Mesenchymal stem cell (in vitro differentiated cells and primary cell): ENCODE measurements around the gene TMEM47.

ENCODE experiments used
- DNase-seq: peaks from one replicate; pipeline ENCODE4 v3.0.0-alpha.2; 2013
- H2AFZ ChIP-seq: one replicate; pipeline ENCODE4 v1.6.1; 2013; ENCODE audit warnings: low read depth, mild to moderate bottlenecking, control low read depth, inconsistent platforms, low read length, moderate library complexity
- H2AK5ac ChIP-seq: 2 replicates; pipeline ENCODE4 v1.6.1; 2013; ENCODE audit warnings: low read length, moderate library complexity, mild to moderate bottlenecking, inconsistent platforms; ENCODE audit not compliant: severe bottlenecking
- H2BK120ac ChIP-seq: one replicate; pipeline ENCODE4 v1.6.1; 2013; ENCODE audit warnings: low read depth, mild to moderate bottlenecking, inconsistent platforms, low read length, moderate library complexity
- H2BK12ac ChIP-seq, 2 experiments: one replicate each; pipeline ENCODE4 v1.6.1; 2013; ENCODE audit warnings: inconsistent platforms in 2 of 2, low read length in 2 of 2, mild to moderate bottlenecking in 2 of 2, moderate library complexity in 2 of 2, control low read depth in 1 of 2
- H2BK15ac ChIP-seq: one replicate; pipeline ENCODE4 v1.6.1; 2013; ENCODE audit warnings: mild to moderate bottlenecking, low read depth, inconsistent platforms; ENCODE audit not compliant: poor library complexity, severe bottlenecking
- H2BK5ac ChIP-seq: 2 replicates; pipeline ENCODE4 v1.6.1; 2013; ENCODE audit warnings: low read depth, mild to moderate bottlenecking, low read length, control low read depth, inconsistent platforms; ENCODE audit not compliant: poor library complexity, severe bottlenecking
- H3K14ac ChIP-seq, 2 experiments: one replicate each; pipeline ENCODE4 v1.6.1; 2013; ENCODE audit warnings: inconsistent platforms in 2 of 2, low read length in 2 of 2, control low read depth in 1 of 2, mild to moderate bottlenecking in 1 of 2, moderate library complexity in 1 of 2
- H3K18ac ChIP-seq, 2 experiments: one replicate each; pipeline ENCODE4 v1.6.1; 2013; ENCODE audit warnings: inconsistent platforms in 2 of 2, low read length in 2 of 2, control low read depth in 1 of 2, low read depth in 1 of 2, mild to moderate bottlenecking in 1 of 2
- H3K23ac ChIP-seq, 2 experiments: one replicate each; pipeline ENCODE4 v1.6.1; 2013; ENCODE audit warnings: inconsistent platforms in 2 of 2, low read length in 2 of 2, mild to moderate bottlenecking in 2 of 2, moderate library complexity in 2 of 2, control low read depth in 1 of 2
- H3K27ac ChIP-seq: 2 replicates; pipeline ENCODE4 v1.5.1; 2013; ENCODE audit warnings: mild to moderate bottlenecking, moderate library complexity, low read length, control low read depth, inconsistent platforms; ENCODE audit not compliant: poor library complexity, severe bottlenecking
- H3K27me3 ChIP-seq, 2 experiments: 2 replicates each; pipeline versions ENCODE4 v1.6.1 to v1.7.0; 2013; ENCODE audit warnings: low read length in 2 of 2, mild to moderate bottlenecking in 2 of 2, moderate library complexity in 2 of 2, control low read depth in 1 of 2, inconsistent platforms in 1 of 2; ENCODE audit not compliant: control insufficient read depth in 1 of 2, insufficient read depth in 1 of 2
- H3K36me3 ChIP-seq, 2 experiments: 2 replicates each; pipeline versions ENCODE4 v1.6.1 to v1.7.0; 2013; ENCODE audit warnings: low read length in 2 of 2, control low read depth in 1 of 2, inconsistent platforms in 1 of 2, low read depth in 1 of 2, mild to moderate bottlenecking in 1 of 2; ENCODE audit not compliant: insufficient read depth in 2 of 2, control insufficient read depth in 1 of 2
- H3K4ac ChIP-seq, 2 experiments: one replicate each; pipeline ENCODE4 v1.6.1; 2013; ENCODE audit warnings: inconsistent platforms in 2 of 2, low read length in 2 of 2, mild to moderate bottlenecking in 2 of 2, moderate library complexity in 2 of 2, control low read depth in 1 of 2, low read depth in 1 of 2
- H3K4me1 ChIP-seq: 2 replicates; pipeline ENCODE4 v1.6.1; 2013; ENCODE audit warnings: low read depth, low read length, control low read depth; ENCODE audit not compliant: control insufficient read depth, insufficient read depth
- H3K4me2 ChIP-seq: 2 replicates; pipeline ENCODE4 v1.6.1; 2013; ENCODE audit warnings: low read length, mild to moderate bottlenecking, inconsistent platforms; ENCODE audit not compliant: poor library complexity, severe bottlenecking
- H3K4me3 ChIP-seq, 2 experiments: 2 replicates each; pipeline versions ENCODE4 v1.5.1 to v1.7.0; 2013; ENCODE audit warnings: low read length in 2 of 2, mild to moderate bottlenecking in 2 of 2, control low read depth in 1 of 2, low read depth in 1 of 2; ENCODE audit not compliant: insufficient read depth in 1 of 2
- H3K79me1 ChIP-seq: replicated peaks from 2 replicates; pipeline ENCODE4 v1.6.1; 2013; ENCODE audit warnings: mild to moderate bottlenecking, control low read depth, low read length, inconsistent platforms; ENCODE audit not compliant: poor library complexity, severe bottlenecking
- H3K9ac ChIP-seq: 2 replicates; pipeline ENCODE4 v1.7.0; 2013; ENCODE audit warnings: mild to moderate bottlenecking, low read length, moderate library complexity
- H3K9me3 ChIP-seq: 2 replicates; pipeline ENCODE4 v1.7.0; 2013; ENCODE audit warnings: mild to moderate bottlenecking, low read length; ENCODE audit not compliant: control insufficient read depth
- H4K8ac ChIP-seq: one replicate; pipeline ENCODE4 v1.6.1; 2013; ENCODE audit warnings: inconsistent platforms, mild to moderate bottlenecking, low read length, moderate library complexity
- H4K91ac ChIP-seq: one replicate; pipeline ENCODE4 v1.6.1; 2013; ENCODE audit warnings: mild to moderate bottlenecking, low read length, inconsistent platforms
- WGBS: methylation state at CpG from one replicate; pipeline ENCODE4 v1.1.7; 2013; ENCODE audit warnings: mixed read lengths; 5-methylcytosine and 5-hydroxymethylcytosine counted together

The TMEM47 gene

GRCh38 chrX:34657726-34658070 lies 613 bp upstream of the TMEM47 start:
- peak overlapping the region; percentile 83 for H3K4me2 ChIP-seq
- no peak overlapping the region for H3K23ac ChIP-seq
- H2AFZ ChIP-seq = no peak overlapping the region
- no peaks in the 10 kb centered on the region for H3K27me3 ChIP-seq
- H2BK12ac ChIP-seq = no peak overlapping the region
- no peaks in the 10 kb centered on the region for H3K79me1 ChIP-seq
- no peak overlapping the region for H3K18ac ChIP-seq
- H3K4me1 ChIP-seq = no peaks in the 10 kb centered on the region
- no peaks in the 10 kb centered on the region for H3K9me3 ChIP-seq
- no peak overlapping the region for H3K14ac ChIP-seq
- H3K4ac ChIP-seq = no peak overlapping the region
- H2BK5ac ChIP-seq = no peak overlapping the region
- peak overlapping the region; percentile 74 to 79 for H3K4me3 ChIP-seq
- H2AK5ac ChIP-seq = no peak overlapping the region
- H2BK120ac ChIP-seq = no peak overlapping the region
- WGBS = 11% methylated on average over 9 of the region's 13 CpGs
- H3K36me3 ChIP-seq = no peaks in the 10 kb centered on the region
- H2BK15ac ChIP-seq = no peak overlapping the region
- DNase-seq = no peak
- H3K9ac ChIP-seq = peak overlapping the region; percentile 74
- H3K27ac ChIP-seq = no peak overlapping the region
- no peak overlapping the region for H4K91ac ChIP-seq
- H4K8ac ChIP-seq = no peak overlapping the region

- DNase-seq = peak; percentile 9
- peak overlapping the region; percentile 90 for H3K9ac ChIP-seq
- H3K27ac ChIP-seq = no peak overlapping the region
- no peak overlapping the region for H4K91ac ChIP-seq
- no peak overlapping the region for H3K23ac ChIP-seq
- no peak overlapping the region for H3K14ac ChIP-seq
- H3K36me3 ChIP-seq = no peaks in the 10 kb centered on the region
- H3K4me2 ChIP-seq = peak overlapping the region; percentile 70
- H2AK5ac ChIP-seq = no peak overlapping the region
- no peaks in the 10 kb centered on the region for H3K9me3 ChIP-seq
- no peaks in the 10 kb centered on the region for H3K27me3 ChIP-seq
- no peak overlapping the region for H2BK15ac ChIP-seq
- H3K4me3 ChIP-seq = peak overlapping the region; percentile 79 to 84
- no peaks in the 10 kb centered on the region for H3K79me1 ChIP-seq
- H3K4me1 ChIP-seq = no peaks in the 10 kb centered on the region
- no peak overlapping the region for H2BK12ac ChIP-seq
- H3K18ac ChIP-seq = peak overlapping the region in 1 of 2 experiments; percentile 38
- WGBS = 1% methylated on average over 6 of the region's 27 CpGs
- H2BK5ac ChIP-seq = no peak overlapping the region
- H3K4ac ChIP-seq = no peak overlapping the region
- H2BK120ac ChIP-seq = no peak overlapping the region
- no peak overlapping the region for H2AFZ ChIP-seq
- H4K8ac ChIP-seq = no peak overlapping the region
Observed at GRCh38 chrX:34656467-34656841, 631 bp downstream of the TMEM47 start.

- no peaks in the 10 kb centered on the region for H3K9me3 ChIP-seq
- peak overlapping the region in 1 of 2 experiments; percentile 12 for H3K18ac ChIP-seq
- no peak overlapping the region for H2BK12ac ChIP-seq
- H3K4me3 ChIP-seq = peak overlapping the region; percentile 79 to 84
- no peak overlapping the region for H2AK5ac ChIP-seq
- no peak overlapping the region for H3K4ac ChIP-seq
- H2BK15ac ChIP-seq = no peak overlapping the region
- WGBS = 2% methylated on average over 6 of the region's 25 CpGs
- H3K4me2 ChIP-seq = peak overlapping the region; percentile 70
- H3K27ac ChIP-seq = peak overlapping the region; percentile 60
- H3K9ac ChIP-seq = peak overlapping the region; percentile 90
- H3K4me1 ChIP-seq = no peaks in the 10 kb centered on the region
- no peak overlapping the region for H4K91ac ChIP-seq
- no peak overlapping the region for H2BK5ac ChIP-seq
- H3K23ac ChIP-seq = no peak overlapping the region
- H2BK120ac ChIP-seq = no peak overlapping the region
- no peaks in the 10 kb centered on the region for H3K36me3 ChIP-seq
- DNase-seq = peak; percentile 34
- H4K8ac ChIP-seq = no peak overlapping the region
- H3K14ac ChIP-seq = no peak overlapping the region
- H2AFZ ChIP-seq = no peak overlapping the region
- H3K79me1 ChIP-seq = no peaks in the 10 kb centered on the region
- H3K27me3 ChIP-seq = no peaks in the 10 kb centered on the region
Observed at GRCh38 chrX:34655501-34656455, 1.3 kb downstream of the TMEM47 start.

- Histone ChIP-seq H2BK5ac (no peak overlapping the region), H3K9ac (peak overlapping the region; percentile 90), H2BK120ac (no peak overlapping the region), H2BK15ac (no peak overlapping the region), H3K4me2 (peak overlapping the region; percentile 22), H4K8ac (no peak overlapping the region), H2BK12ac (no peak overlapping the region), H3K27me3 (no peaks in the 10 kb centered on the region), H3K79me1 (no peaks in the 10 kb centered on the region), H3K9me3 (no peaks in the 10 kb centered on the region), H3K23ac (no peak overlapping the region), H3K18ac (no peak overlapping the region), H3K36me3 (no peaks in the 10 kb centered on the region), H2AFZ (no peak overlapping the region), H2AK5ac (no peak overlapping the region), H4K91ac (no peak overlapping the region), H3K4me1 (no peaks in the 10 kb centered on the region), H3K27ac (peak overlapping the region; percentile 43), H3K4ac (no peak overlapping the region), H3K4me3 (peak overlapping the region in 1 of 2 experiments; percentile 84), H3K14ac (no peak overlapping the region)
- 13% methylated on average over 3 of the region's 9 CpGs for WGBS
- DNase-seq = peak; percentile 14
Observed at GRCh38 chrX:34654696-34655490, 2.2 kb downstream of the TMEM47 start.
